Measurements from ENCODE around the gene KPNB1.

DNA sequence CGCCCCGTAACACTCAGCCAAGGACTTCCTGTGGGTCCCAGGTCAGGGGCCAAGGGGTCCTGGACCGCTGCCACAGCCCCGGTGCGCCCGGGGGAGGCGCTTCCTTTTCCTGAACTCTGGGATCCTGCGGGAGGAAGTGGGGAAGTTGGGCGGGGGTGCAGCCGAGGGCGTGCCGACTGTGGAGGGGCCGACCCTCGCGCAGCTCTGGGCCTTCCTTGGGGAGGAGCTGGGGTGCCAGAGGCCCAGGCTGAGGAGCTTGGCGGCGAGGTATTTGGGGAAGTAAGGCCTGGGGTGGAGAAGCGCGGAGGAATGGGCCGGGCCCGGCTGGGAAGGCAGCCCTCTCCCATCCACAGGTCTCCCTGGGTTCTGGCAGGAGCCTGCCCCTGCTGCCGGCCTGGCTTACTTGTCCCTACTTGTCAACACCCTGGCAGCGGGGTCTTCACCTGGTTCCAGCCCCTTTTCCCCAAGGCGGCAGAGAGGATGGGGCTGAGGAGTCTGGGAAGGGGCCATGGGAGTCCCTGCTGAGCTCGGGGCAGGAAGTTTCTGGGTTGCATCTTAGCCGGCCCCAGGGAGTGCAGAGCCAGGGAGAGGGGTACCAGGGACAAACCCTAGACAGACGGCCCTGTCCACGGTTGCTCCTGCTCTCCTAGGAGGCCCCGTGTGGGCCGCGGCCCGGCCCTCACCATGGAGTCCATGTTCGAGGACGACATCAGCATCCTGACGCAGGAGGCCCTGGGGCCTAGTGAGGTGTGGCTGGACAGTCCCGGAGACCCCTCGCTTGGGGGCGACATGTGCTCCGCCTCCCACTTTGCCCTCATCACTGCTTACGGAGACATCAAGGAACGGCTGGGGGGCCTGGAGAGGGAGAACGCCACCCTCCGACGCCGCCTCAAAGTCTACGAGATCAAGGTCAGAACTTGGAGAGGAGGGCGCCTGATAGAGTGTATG is 46.0 kb downstream of the KPNB1 start:
- TF ChIP-seq, protein P1, sequence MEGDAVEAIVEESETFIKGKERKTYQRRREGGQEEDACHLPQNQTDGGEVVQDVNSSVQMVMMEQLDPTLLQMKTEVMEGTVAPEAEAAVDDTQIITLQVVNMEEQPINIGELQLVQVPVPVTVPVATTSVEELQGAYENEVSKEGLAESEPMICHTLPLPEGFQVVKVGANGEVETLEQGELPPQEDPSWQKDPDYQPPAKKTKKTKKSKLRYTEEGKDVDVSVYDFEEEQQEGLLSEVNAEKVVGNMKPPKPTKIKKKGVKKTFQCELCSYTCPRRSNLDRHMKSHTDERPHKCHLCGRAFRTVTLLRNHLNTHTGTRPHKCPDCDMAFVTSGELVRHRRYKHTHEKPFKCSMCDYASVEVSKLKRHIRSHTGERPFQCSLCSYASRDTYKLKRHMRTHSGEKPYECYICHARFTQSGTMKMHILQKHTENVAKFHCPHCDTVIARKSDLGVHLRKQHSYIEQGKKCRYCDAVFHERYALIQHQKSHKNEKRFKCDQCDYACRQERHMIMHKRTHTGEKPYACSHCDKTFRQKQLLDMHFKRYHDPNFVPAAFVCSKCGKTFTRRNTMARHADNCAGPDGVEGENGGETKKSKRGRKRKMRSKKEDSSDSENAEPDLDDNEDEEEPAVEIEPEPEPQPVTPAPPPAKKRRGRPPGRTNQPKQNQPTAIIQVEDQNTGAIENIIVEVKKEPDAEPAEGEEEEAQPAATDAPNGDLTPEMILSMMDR (conservative IDR thresholded peaks at IDR 0.05; ENCODE audit: low read length) = no peak
- no peak for TF ChIP-seq EZH2phosphoT487 (IDR thresholded peaks at IDR 0.05; ENCODE audit: borderline replicate concordance, low read depth, low read length)
